HepG2 (cell line): ENCODE data around the gene RAB14.

Experiments used
- RNF2 ChIP-seq: fragments of 450-650 bp; conservative IDR thresholded peaks from 2 replicates; pipeline ENCODE4 v1.6.1; 2016; ENCODE audit warnings: low read depth
- ZNF7 ChIP-seq: IDR thresholded peaks from 2 replicates; pipeline ENCODE4 v1.6.1; 2016; ENCODE audit warnings: missing biosample characterization, missing genetic modification reagents

GRCh38 chr9:121206516-121207370 lies 5.1 kb upstream of the RAB14 start:
- TF ChIP-seq RNF2 = no peak
- TF ChIP-seq ZNF7 = no peak
